NB4 (cell line): ENCODE data around the gene EIF2A.

Experiments
- CTCF ChIP-seq: IDR thresholded peaks from one replicate; pipeline ENCODE4 v1.5.1; 2012; ENCODE audit warnings: low read depth, low read length
- POLR2A ChIP-seq: IDR thresholded peaks from 2 replicates; pipeline ENCODE4 v1.6.1; 2011; ENCODE audit warnings: mild to moderate bottlenecking; ENCODE audit not compliant: insufficient read length; ENCODE audit errors: extremely low read depth

GRCh38 chr3:150581174-150581573 is 34.6 kb downstream of the EIF2A start:
- TF ChIP-seq CTCF (no peak), POLR2A (no peak)
